ENCODE measurements around the gene TBX4. TPM values are rescaled to one million over a fixed set of nuclear protein-coding genes. Genes with fewer than 3 reads are reported as not detected.

The TBX4 gene
- polyA plus RNA-seq, 2 donors, result 0.01 TPM; not detected in 1

GRCh38 chr17:61419496-61420046, 32.7 kb upstream of the TBX4 start:
- Histone ChIP-seq H3K4me1 (ENCODE audit: control insufficient read depth in 2 of 2, insufficient read depth in 2 of 2, low read length in 1 of 2) (peaks cover 0 to 6% of the 10 kb centered on the region in 2 donors), H3K27me3 (ENCODE audit: control insufficient read depth in 1 of 2, insufficient read depth in 2 of 2, low read length in 2 of 2) (no peaks in the 10 kb centered on the region), H3K36me3 (ENCODE audit: control insufficient read depth in 2 of 2, insufficient read depth in 2 of 2, low read length in 1 of 2) (no peaks in the 10 kb centered on the region), H3K4me3 (ENCODE audit: low read depth in 1 of 2, low read length in 2 of 2) (no peak overlapping the region), H3K9me3 (ENCODE audit: control insufficient read depth in 2 of 2, insufficient read depth in 1 of 2, low read depth in 1 of 2, low read length in 1 of 2) (no peaks in the 10 kb centered on the region), H3K27ac (ENCODE audit: low read depth in 2 of 2, low read length in 1 of 2) (no peak overlapping the region)
- 81 to 83% methylated on average over 8 of the region's 8 CpGs for WGBS, 2 donors

GRCh38 chr17:61420052-61420451, 32.2 kb upstream of the TBX4 start:
- no peaks in the 10 kb centered on the region for H3K9me3 ChIP-seq (ENCODE audit: control insufficient read depth in 2 of 2, insufficient read depth in 1 of 2, low read depth in 1 of 2, low read length in 1 of 2)
- H3K4me1 ChIP-seq (ENCODE audit: control insufficient read depth in 2 of 2, insufficient read depth in 2 of 2, low read length in 1 of 2), result peaks cover 0 to 6% of the 10 kb centered on the region in 2 donors
- H3K27ac ChIP-seq (ENCODE audit: low read depth in 2 of 2, low read length in 1 of 2), result no peak overlapping the region
- H3K4me3 ChIP-seq (ENCODE audit: low read depth in 1 of 2, low read length in 2 of 2), result no peak overlapping the region
- 64 to 66% methylated on average over 4 of the region's 4 CpGs for WGBS, 2 donors
- H3K27me3 ChIP-seq (ENCODE audit: control insufficient read depth in 1 of 2, insufficient read depth in 2 of 2, low read length in 2 of 2), result no peaks in the 10 kb centered on the region
- H3K36me3 ChIP-seq (ENCODE audit: control insufficient read depth in 2 of 2, insufficient read depth in 2 of 2, low read length in 1 of 2), result no peaks in the 10 kb centered on the region

GRCh38 chr17:61420745-61421398, 31.4 kb upstream of the TBX4 start:
- no peak overlapping the region for H3K4me3 ChIP-seq (ENCODE audit: low read depth in 1 of 2, low read length in 2 of 2)
- H3K27me3 ChIP-seq (ENCODE audit: control insufficient read depth in 1 of 2, insufficient read depth in 2 of 2, low read length in 2 of 2), result no peaks in the 10 kb centered on the region
- 84 to 89% methylated on average over 4 of the region's 4 CpGs for WGBS, 2 donors
- H3K36me3 ChIP-seq (ENCODE audit: control insufficient read depth in 2 of 2, insufficient read depth in 2 of 2, low read length in 1 of 2), result no peaks in the 10 kb centered on the region
- no peaks in the 10 kb centered on the region for H3K9me3 ChIP-seq (ENCODE audit: control insufficient read depth in 2 of 2, insufficient read depth in 1 of 2, low read depth in 1 of 2, low read length in 1 of 2)
- H3K27ac ChIP-seq (ENCODE audit: low read depth in 2 of 2, low read length in 1 of 2), result no peak overlapping the region
- peaks cover 0 to 6% of the 10 kb centered on the region in 2 donors for H3K4me1 ChIP-seq (ENCODE audit: control insufficient read depth in 2 of 2, insufficient read depth in 2 of 2, low read length in 1 of 2)

- H3K27me3 ChIP-seq (ENCODE audit: control insufficient read depth in 1 of 2, insufficient read depth in 2 of 2, low read length in 2 of 2), result no peaks in the 10 kb centered on the region
- H3K9me3 ChIP-seq (ENCODE audit: control insufficient read depth in 2 of 2, insufficient read depth in 1 of 2, low read depth in 1 of 2, low read length in 1 of 2), result no peaks in the 10 kb centered on the region
- no peak overlapping the region for H3K4me3 ChIP-seq (ENCODE audit: low read depth in 1 of 2, low read length in 2 of 2)
- no peaks in the 10 kb centered on the region for H3K36me3 ChIP-seq (ENCODE audit: control insufficient read depth in 2 of 2, insufficient read depth in 2 of 2, low read length in 1 of 2)
- whole genome bisulfite sequencing, 2 donors, result 89 to 93% methylated on average over 4 of the region's 4 CpGs
- H3K4me1 ChIP-seq (ENCODE audit: control insufficient read depth in 2 of 2, insufficient read depth in 2 of 2, low read length in 1 of 2), result peaks cover 0 to 5% of the 10 kb centered on the region in 2 donors
- no peak overlapping the region for H3K27ac ChIP-seq (ENCODE audit: low read depth in 2 of 2, low read length in 1 of 2)
These were observed 30.8 kb upstream of the TBX4 start for GRCh38 chr17:61421460-61421859.

GRCh38 chr17:61422116-61422799, 30.0 kb upstream of the TBX4 start:
- peaks cover 0 to under 1% of the 10 kb centered on the region in 2 donors for H3K4me1 ChIP-seq (ENCODE audit: control insufficient read depth in 2 of 2, insufficient read depth in 2 of 2, low read length in 1 of 2)
- WGBS, 2 donors, result 70 to 73% methylated on average over 5 of the region's 5 CpGs
- no peaks in the 10 kb centered on the region for H3K36me3 ChIP-seq (ENCODE audit: control insufficient read depth in 2 of 2, insufficient read depth in 2 of 2, low read length in 1 of 2)
- no peak overlapping the region for H3K4me3 ChIP-seq (ENCODE audit: low read depth in 1 of 2, low read length in 2 of 2)
- no peak overlapping the region for H3K27ac ChIP-seq (ENCODE audit: low read depth in 2 of 2, low read length in 1 of 2)
- no peaks in the 10 kb centered on the region for H3K27me3 ChIP-seq (ENCODE audit: control insufficient read depth in 1 of 2, insufficient read depth in 2 of 2, low read length in 2 of 2)
- no peaks in the 10 kb centered on the region for H3K9me3 ChIP-seq (ENCODE audit: control insufficient read depth in 2 of 2, insufficient read depth in 1 of 2, low read depth in 1 of 2, low read length in 1 of 2)

- no peaks in the 10 kb centered on the region for H3K27me3 ChIP-seq (ENCODE audit: control insufficient read depth in 1 of 2, insufficient read depth in 2 of 2, low read length in 2 of 2)
These were observed 29.4 kb upstream of the TBX4 start for GRCh38 chr17:61422869-61423268.

GRCh38 chr17:61423967-61424649, 28.1 kb upstream of the TBX4 start:
- Histone ChIP-seq H3K27ac (ENCODE audit: low read depth in 2 of 2, low read length in 1 of 2) (no peak overlapping the region), H3K27me3 (ENCODE audit: control insufficient read depth in 1 of 2, insufficient read depth in 2 of 2, low read length in 2 of 2) (no peaks in the 10 kb centered on the region), H3K4me3 (ENCODE audit: low read depth in 1 of 2, low read length in 2 of 2) (no peak overlapping the region), H3K4me1 (ENCODE audit: control insufficient read depth in 2 of 2, insufficient read depth in 2 of 2, low read length in 1 of 2) (no peaks in the 10 kb centered on the region), H3K9me3 (ENCODE audit: control insufficient read depth in 2 of 2, insufficient read depth in 1 of 2, low read depth in 1 of 2, low read length in 1 of 2) (no peaks in the 10 kb centered on the region), H3K36me3 (ENCODE audit: control insufficient read depth in 2 of 2, insufficient read depth in 2 of 2, low read length in 1 of 2) (no peaks in the 10 kb centered on the region)
- 54 to 66% methylated on average over 10 of the region's 10 CpGs for WGBS, 2 donors

More at GRCh38 chr17:61422869-61423268, 29.4 kb upstream of the TBX4 start:
- 41 to 43% methylated on average over 2 of the region's 2 CpGs for WGBS, 2 donors
- Histone ChIP-seq H3K27ac (ENCODE audit: low read depth in 2 of 2, low read length in 1 of 2) (no peak overlapping the region), H3K36me3 (ENCODE audit: control insufficient read depth in 2 of 2, insufficient read depth in 2 of 2, low read length in 1 of 2) (no peaks in the 10 kb centered on the region), H3K9me3 (ENCODE audit: control insufficient read depth in 2 of 2, insufficient read depth in 1 of 2, low read depth in 1 of 2, low read length in 1 of 2) (no peaks in the 10 kb centered on the region), H3K4me1 (ENCODE audit: control insufficient read depth in 2 of 2, insufficient read depth in 2 of 2, low read length in 1 of 2) (no peaks in the 10 kb centered on the region), H3K4me3 (ENCODE audit: low read depth in 1 of 2, low read length in 2 of 2) (no peak overlapping the region)

- no peak overlapping the region for H3K4me3 ChIP-seq (ENCODE audit: low read depth in 1 of 2, low read length in 2 of 2)
- 65 to 69% methylated on average over 11 of the region's 11 CpGs for WGBS, 2 donors
- no peaks in the 10 kb centered on the region for H3K36me3 ChIP-seq (ENCODE audit: control insufficient read depth in 2 of 2, insufficient read depth in 2 of 2, low read length in 1 of 2)
- no peaks in the 10 kb centered on the region for H3K9me3 ChIP-seq (ENCODE audit: control insufficient read depth in 2 of 2, insufficient read depth in 1 of 2, low read depth in 1 of 2, low read length in 1 of 2)
- H3K27me3 ChIP-seq (ENCODE audit: control insufficient read depth in 1 of 2, insufficient read depth in 2 of 2, low read length in 2 of 2), result no peaks in the 10 kb centered on the region
- H3K27ac ChIP-seq (ENCODE audit: low read depth in 2 of 2, low read length in 1 of 2), result no peak overlapping the region
- no peaks in the 10 kb centered on the region for H3K4me1 ChIP-seq (ENCODE audit: control insufficient read depth in 2 of 2, insufficient read depth in 2 of 2, low read length in 1 of 2)
These were observed 26.3 kb upstream of the TBX4 start for GRCh38 chr17:61425682-61426481.

Measured in esophagus (tissue), 2 donors.